BLaER1 treated with 17β-estradiol and CSF1 and Interleukin-3, amounts not matched to agents 10 nM and 100 nM (cell line): ENCODE measurements around the gene APMAP.
A peak's percentile ranks its signal among the peaks of the same experiment; 100 is the strongest.
"Not testable (repeated sequence)": the region's sequence is repeated elsewhere in the genome, so short reads cannot be mapped to it uniquely, and the experiment has no call there.

Experiments
- H3K27ac ChIP-seq, 11 experiments: shearing (Covaris generic); formaldehyde crosslinking; 2 replicates each; pipeline ENCODE4 v1.8.1; 2022
- H3K27me3 ChIP-seq, 11 experiments: shearing (Covaris generic); formaldehyde crosslinking; 2 replicates each; pipeline ENCODE4 v1.8.1; 2022
- H3K36me3 ChIP-seq, 11 experiments: shearing (Covaris generic); formaldehyde crosslinking; 2 replicates each; pipeline ENCODE4 v1.8.1; 2022
- H3K4me1 ChIP-seq, 10 experiments: shearing (Covaris generic); formaldehyde crosslinking; 2 replicates each; pipeline ENCODE4 v1.8.1; 2022
- H3K4me2 ChIP-seq, 11 experiments: shearing (Covaris generic); formaldehyde crosslinking; 2 replicates each; pipeline ENCODE4 v1.8.1; 2022
- H3K4me3 ChIP-seq, 10 experiments: shearing (Covaris generic); formaldehyde crosslinking; 2 replicates each; pipeline ENCODE4 v1.8.1; 2022
- H3K9ac ChIP-seq, 11 experiments: shearing (Covaris generic); formaldehyde crosslinking; 2 replicates each; pipeline ENCODE4 v1.8.1; 2022
- H3K9me3 ChIP-seq, 11 experiments: shearing (Covaris generic); formaldehyde crosslinking; replicated peaks in 1 of 11; 2 replicates each; pipeline ENCODE4 v1.8.1; 2022
- H4K20me1 ChIP-seq, 11 experiments: shearing (Covaris generic); formaldehyde crosslinking; 2 replicates each; pipeline ENCODE4 v1.8.1; 2022
- Cebpa-rat ChIP-seq, 11 experiments: shearing (Covaris generic); IDR thresholded peaks; 2 replicates each; pipeline ENCODE4 v1.8.1; 2022

Gene APMAP

GRCh38 chr20:24950128-24950835 is 42.3 kb downstream of the APMAP start:
- peak overlapping the region; percentile 66 to 92 (median 80) for H3K9ac ChIP-seq
- H3K36me3 ChIP-seq = peaks cover 0 to 18% (median 0%) of the 10 kb centered on the region in 11 experiments; a peak in 3 of 22 replicates
- H4K20me1 ChIP-seq = no peaks in the 10 kb centered on the region
- H3K27me3 ChIP-seq = no peaks in the 10 kb centered on the region
- no peak for TF ChIP-seq Cebpa-rat (IDR thresholded peaks at IDR 0.05)
- peaks cover 63 to 69% (median 68%) of the 10 kb centered on the region in 10 experiments for H3K4me1 ChIP-seq
- peak overlapping the region; percentile 97 to 100 (median 99) for H3K4me2 ChIP-seq
- H3K4me3 ChIP-seq = peak overlapping the region; percentile 51 to 76 (median 67)
- peak overlapping the region; percentile 60 to 97 (median 87); a peak in 20 of 22 replicates for H3K27ac ChIP-seq
- peaks cover 26 to 33% (median 30%) of the 10 kb centered on the region in 11 experiments for H3K9me3 ChIP-seq

DNA sequence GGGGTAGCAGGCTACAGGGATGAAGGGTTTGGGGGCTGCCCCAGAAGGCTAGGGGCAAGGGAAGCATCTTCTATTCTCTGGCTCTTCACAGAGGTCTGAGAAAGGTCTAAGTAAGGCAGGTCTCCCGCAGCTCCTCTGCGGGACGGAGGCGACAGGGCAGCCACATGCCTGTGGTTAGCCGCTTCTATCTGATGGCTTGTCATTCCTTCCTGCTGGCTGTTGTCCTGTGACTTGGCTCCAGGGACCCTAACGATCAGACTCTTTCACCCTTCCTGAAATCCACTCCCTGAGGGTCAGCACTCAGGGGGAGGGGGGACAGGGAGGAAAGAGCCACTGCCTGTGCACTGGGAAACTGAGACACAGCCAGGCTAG is 42.8 kb downstream of the APMAP start:
- peaks cover 57 to 64% (median 63%) of the 10 kb centered on the region in 10 experiments for H3K4me1 ChIP-seq
- H3K27ac ChIP-seq = peak overlapping the region; percentile 60 to 97 (median 87); a peak in 21 of 22 replicates
- H3K9ac ChIP-seq = peak overlapping the region; percentile 66 to 92 (median 80)
- H3K9me3 ChIP-seq = peaks cover 32 to 38% (median 35%) of the 10 kb centered on the region in 11 experiments
- peaks cover 0 to 18% (median 0%) of the 10 kb centered on the region in 11 experiments; a peak in 3 of 22 replicates for H3K36me3 ChIP-seq
- peak overlapping the region; percentile 51 to 76 (median 67) for H3K4me3 ChIP-seq
- peak overlapping the region; percentile 97 to 100 (median 99) for H3K4me2 ChIP-seq
- no peak for TF ChIP-seq Cebpa-rat (IDR thresholded peaks at IDR 0.05)
- no peaks in the 10 kb centered on the region for H4K20me1 ChIP-seq
- H3K27me3 ChIP-seq = no peaks in the 10 kb centered on the region

DNA sequence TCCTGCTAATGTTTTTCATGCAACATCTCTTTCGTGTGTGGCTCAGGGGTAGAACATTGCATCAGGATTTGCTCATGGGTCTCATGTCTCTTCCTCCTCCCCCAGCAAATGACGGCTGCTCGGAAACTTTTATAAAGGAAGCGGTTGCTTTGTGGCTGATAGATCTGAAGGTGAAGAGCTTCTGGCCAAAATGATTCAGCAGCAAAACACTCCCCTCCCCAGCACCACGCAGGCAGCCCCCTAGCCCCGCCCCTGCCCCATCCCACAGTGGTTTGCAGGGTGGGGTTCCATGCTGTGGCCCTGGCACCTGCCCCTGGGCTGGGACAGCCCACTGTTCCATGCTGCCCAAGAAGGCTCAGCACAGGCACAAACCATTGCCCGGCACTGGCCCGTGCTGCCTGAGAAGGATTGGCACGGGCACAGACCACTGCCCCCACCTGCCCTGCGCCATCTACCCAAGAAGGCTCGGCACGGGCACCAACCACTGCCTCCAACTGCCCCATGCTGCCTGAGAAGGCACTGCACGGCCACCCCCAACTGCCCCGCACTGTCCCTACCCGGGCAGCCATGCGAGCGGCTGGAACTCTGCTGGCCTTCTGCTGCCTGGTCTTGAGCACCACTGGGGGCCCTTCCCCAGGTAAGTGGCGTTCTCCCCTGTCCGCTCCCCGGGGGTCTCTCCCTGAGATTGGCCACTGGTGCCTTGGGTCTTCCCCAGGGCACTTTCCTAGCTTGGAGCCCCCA is 43.4 kb downstream of the APMAP start, which contains the start of gene CST7:
TSS of gene CST7 (plus strand) at position 331 of the 741 bp plus-strand sequence. CDS start at position 568, 237 bp downstream.
- peak within 1 kb of the TSS; percentile 97 to 100 (median 99) for H3K4me2 ChIP-seq
- H3K4me1 ChIP-seq = peaks cover 51 to 58% (median 56%) of the 10 kb centered on the region in 10 experiments
- H3K27me3 ChIP-seq = no peaks in the 10 kb centered on the region
- H3K9me3 ChIP-seq = peaks cover 35 to 45% (median 39%) of the 10 kb centered on the region in 11 experiments
- peak within 1 kb of the TSS; percentile 51 to 76 (median 67) for H3K4me3 ChIP-seq
- H3K27ac ChIP-seq = peak within 1 kb of the TSS; percentile 60 to 97 (median 87)
- no peaks in the 10 kb centered on the region for H4K20me1 ChIP-seq
- peak in 8 of 11 experiments; percentile 52 to 93 (median 60); a peak in 13 of 22 replicates for TF ChIP-seq Cebpa-rat (IDR thresholded peaks at IDR 0.05)
- peak within 1 kb of the TSS; percentile 66 to 92 (median 80) for H3K9ac ChIP-seq
- H3K36me3 ChIP-seq = peaks cover 0 to 17% (median 0%) of the 10 kb centered on the region in 11 experiments; a peak in 3 of 22 replicates

GRCh38 chr20:24948396-24948938 is 44.1 kb downstream of the APMAP start:
- Histone ChIP-seq H3K4me1 (peaks cover 46 to 52% (median 50%) of the 10 kb centered on the region in 10 experiments), H3K9ac (peak overlapping the region in 7 of 11 experiments; percentile 11 to 92 (median 86); a peak in 8 of 22 replicates), H3K9me3 (peaks cover 35 to 50% (median 45%) of the 10 kb centered on the region in 11 experiments), H3K4me2 (peak overlapping the region; percentile 97 to 100 (median 99); a peak in 19 of 22 replicates), H3K4me3 (peak overlapping the region in 6 of 10 experiments; percentile 54 to 76 (median 70); a peak in 7 of 20 replicates), H3K27ac (peak overlapping the region in 8 of 11 experiments; percentile 83 to 97 (median 91); a peak in 16 of 22 replicates), H3K36me3 (peaks cover 0 to 11% (median 0%) of the 10 kb centered on the region in 11 experiments; a peak in 1 of 22 replicates)
- not testable (repeated sequence) for H4K20me1 ChIP-seq, H3K27me3 ChIP-seq

DNA sequence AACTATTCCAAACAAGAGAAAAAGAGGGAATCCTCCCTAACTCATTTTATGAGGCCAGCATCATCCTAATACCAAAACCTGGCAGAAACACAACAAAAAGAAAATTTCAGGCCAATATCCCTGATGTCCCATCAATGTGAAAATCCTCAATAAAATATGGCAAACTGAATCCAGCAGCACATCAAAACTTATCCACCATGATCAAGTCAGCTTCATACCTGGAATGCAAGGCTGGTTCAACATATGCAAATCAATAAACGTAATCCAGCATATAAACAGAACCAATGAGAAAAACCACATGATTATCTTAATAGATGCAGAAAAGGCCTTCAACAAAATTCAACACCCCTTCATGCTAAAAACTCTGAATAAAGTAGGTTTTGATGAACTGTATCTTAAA is 46.2 kb downstream of the APMAP start:
- H3K27me3 ChIP-seq, H3K27ac ChIP-seq, H4K20me1 ChIP-seq, H3K36me3 ChIP-seq, H3K4me3 ChIP-seq, H3K9ac ChIP-seq, H3K4me2 ChIP-seq: not testable (repeated sequence)
- Histone ChIP-seq H3K9me3 (peaks cover 49 to 67% (median 63%) of the 10 kb centered on the region in 11 experiments), H3K4me1 (peaks cover 28 to 42% (median 38%) of the 10 kb centered on the region in 10 experiments)

GRCh38 chr20:24943731-24944130 is 48.8 kb downstream of the APMAP start:
- TF ChIP-seq Cebpa-rat (IDR thresholded peaks at IDR 0.05) = no peak
- peak overlapping the region in 7 of 11 experiments; percentile 2 to 49 (median 16); a peak in 5 of 22 replicates for H3K4me2 ChIP-seq

GRCh38 chr20:24943196-24943595 is 49.4 kb downstream of the APMAP start:
- peak overlapping the region in 2 of 11 experiments; percentile 1 to 15; a peak in 1 of 22 replicates for H3K27ac ChIP-seq
- H3K27me3 ChIP-seq = no peaks in the 10 kb centered on the region
- H3K4me2 ChIP-seq = peak overlapping the region in 7 of 11 experiments; percentile 2 to 49 (median 16); a peak in 10 of 22 replicates
- peaks cover 72 to 92% (median 83%) of the 10 kb centered on the region in 11 experiments for H3K9me3 ChIP-seq
- peaks cover 0 to 8% (median 0%) of the 10 kb centered on the region in 11 experiments; a peak in 1 of 22 replicates for H3K36me3 ChIP-seq
- H3K4me3 ChIP-seq = no peak overlapping the region
- no peak overlapping the region for H3K9ac ChIP-seq
- H4K20me1 ChIP-seq = no peaks in the 10 kb centered on the region
- H3K4me1 ChIP-seq = peaks cover 0 to 20% (median 10%) of the 10 kb centered on the region in 10 experiments; a peak in 10 of 20 replicates
- TF ChIP-seq Cebpa-rat (IDR thresholded peaks at IDR 0.05) = no peak

More at GRCh38 chr20:24943731-24944130, 48.8 kb downstream of the APMAP start:
- Histone ChIP-seq H3K4me1 (peaks cover 2 to 23% (median 13%) of the 10 kb centered on the region in 10 experiments; a peak in 17 of 20 replicates), H3K27me3 (no peaks in the 10 kb centered on the region), H3K36me3 (peaks cover 0 to 8% (median 0%) of the 10 kb centered on the region in 11 experiments; a peak in 1 of 22 replicates), H3K4me3 (no peak overlapping the region), H3K9ac (no peak overlapping the region), H3K9me3 (peaks cover 72 to 93% (median 86%) of the 10 kb centered on the region in 11 experiments), H3K27ac (no peak overlapping the region), H4K20me1 (no peaks in the 10 kb centered on the region)

- peak overlapping the region in 7 of 11 experiments; percentile 2 to 49 (median 16); a peak in 11 of 22 replicates for H3K4me2 ChIP-seq
- H3K36me3 ChIP-seq = peaks cover 0 to 8% (median 0%) of the 10 kb centered on the region in 11 experiments; a peak in 1 of 22 replicates
- peaks cover 0 to 20% (median 10%) of the 10 kb centered on the region in 10 experiments; a peak in 10 of 20 replicates for H3K4me1 ChIP-seq
- H3K4me3 ChIP-seq = no peak overlapping the region
- peak overlapping the region in 3 of 11 experiments; percentile 1 to 15 (median 3); a peak in 1 of 22 replicates for H3K27ac ChIP-seq
- no peak overlapping the region for H3K9ac ChIP-seq
- no peak for TF ChIP-seq Cebpa-rat (IDR thresholded peaks at IDR 0.05)
- no peaks in the 10 kb centered on the region for H3K27me3 ChIP-seq
- peaks cover 67 to 87% (median 80%) of the 10 kb centered on the region in 11 experiments for H3K9me3 ChIP-seq
- no peaks in the 10 kb centered on the region for H4K20me1 ChIP-seq
Observed at GRCh38 chr20:24942679-24943078, 49.9 kb downstream of the APMAP start.
